PC-3 (cell line): ENCODE results near the gene ZBTB43. TPM values are rescaled to one million over a fixed set of nuclear protein-coding genes. Genes with fewer than 3 reads are reported as not detected.

Experiments used
- ATAC-seq: fragments of 200-7000 bp; cut with Tn5 transposase; 2 replicates; pipeline ENCODE4 v1.9.1; 2020; ENCODE audit warnings: mild to moderate bottlenecking, moderate library complexity
- BruUV-seq: library from RNA; stranded (reverse); fragments of 400-500 nt; replicated peaks from 2 replicates; lab custom pipeline; 2021; lab: Mats Ljungman, UMichigan
- CTCF ChIA-PET: fragments of 300-600 bp; sonication (Branson Sonifier 250); formaldehyde crosslinking; loops from one replicate; lab custom pipeline; 2022; ENCODE audit warnings: antibody characterized with exemption; lab: Charles Lee
- POLR2A ChIA-PET: fragments of 300-600 bp; sonication (Branson Sonifier 250); formaldehyde crosslinking; loops from one replicate; lab custom pipeline; 2022; ENCODE audit warnings: antibody characterized with exemption; ENCODE audit not compliant: unreplicated experiment; lab: Charles Lee
- DNase-seq: peaks from one replicate; pipeline ENCODE4 v3.0.0-alpha.2; 2015
- H2AFZ ChIP-seq: fragments of 300-600 bp; sonication (generic); 2 replicates; pipeline ENCODE4 v1.6.0; 2016; ENCODE audit warnings: antibody characterized with exemption, low read length
- H3F3A ChIP-seq: fragments of 300-600 bp; sonication (generic); one replicate; pipeline ENCODE4 v1.6.0; 2017; ENCODE audit warnings: antibody characterized with exemption, low read length, control low read depth, mild to moderate bottlenecking; ENCODE audit not compliant: unreplicated experiment
- H3K27ac ChIP-seq: fragments of 300-600 bp; sonication (generic); 2 replicates; pipeline ENCODE4 v1.5.1; 2016; ENCODE audit warnings: mild to moderate bottlenecking, low read length
- H3K27me3 ChIP-seq: fragments of 300-600 bp; sonication (generic); 2 replicates; pipeline ENCODE4 v1.6.1; 2016; ENCODE audit warnings: low read length, mixed read lengths
- H3K36me3 ChIP-seq: fragments of 300-600 bp; sonication (generic); 2 replicates; pipeline ENCODE4 v1.6.1; 2016; ENCODE audit warnings: low read depth, mixed run types, low read length, mixed read lengths
- H3K4me1 ChIP-seq: fragments of 300-600 bp; sonication (generic); 2 replicates; pipeline ENCODE4 v1.5.1; 2016; ENCODE audit warnings: low read length; ENCODE audit not compliant: insufficient read depth
- H3K4me2 ChIP-seq: fragments of 300-600 bp; sonication (generic); 2 replicates; pipeline ENCODE4 v1.6.0; 2016; ENCODE audit warnings: low read length
- H3K4me3 ChIP-seq: fragments of 300-600 bp; sonication (generic); 2 replicates; pipeline ENCODE4 v1.5.1; 2016; ENCODE audit warnings: mild to moderate bottlenecking, low read length, mixed read lengths
- H3K79me2 ChIP-seq: fragments of 300-600 bp; sonication (generic); 2 replicates; pipeline ENCODE4 v1.6.1; 2017; ENCODE audit warnings: low read length, mixed read lengths
- H3K9ac ChIP-seq: fragments of 300-600 bp; sonication (generic); 2 replicates; pipeline ENCODE4 v1.6.0; 2016; ENCODE audit warnings: mild to moderate bottlenecking, low read length
- H3K9me2 ChIP-seq: fragments of 300-600 bp; sonication (generic); replicated peaks from 2 replicates; pipeline ENCODE4 v1.6.1; 2016; ENCODE audit warnings: mixed run types, low read length, mixed read lengths
- H3K9me3 ChIP-seq: fragments of 300-600 bp; sonication (generic); 2 replicates; pipeline ENCODE4 v1.6.1; 2016; ENCODE audit warnings: low read length, mixed read lengths
- H4K20me1 ChIP-seq: fragments of 300-600 bp; sonication (generic); 2 replicates; pipeline ENCODE4 v1.6.1; 2016; ENCODE audit warnings: low read length, mixed read lengths
- EZH2 ChIP-seq: fragments of 300-600 bp; sonication (generic); IDR thresholded peaks from one replicate; pipeline ENCODE4 v1.6.1; 2017; ENCODE audit warnings: antibody characterized with exemption, mild to moderate bottlenecking, low read length; ENCODE audit not compliant: unreplicated experiment
- EZH2phosphoT487 ChIP-seq: fragments of 300-600 bp; sonication (generic); IDR thresholded peaks from 2 replicates; pipeline ENCODE4 v1.6.1; 2018; ENCODE audit warnings: mild to moderate bottlenecking, antibody characterized with exemption, low read length, borderline replicate concordance
- intact Hi-C: fragments of 100-400 bp; cut with micrococcal nuclease; formaldehyde crosslinking; loops from 2 replicates; pipeline ENCODE4 v1.9.0; 2023
- total RNA-seq: library from RNA; depleted of rRNA; stranded (reverse); fragments of >200 nt; gene quantifications from 2 replicates; pipeline ENCODE4 v1.2.3, GENCODE V29; 2014
- TF ChIP-seq, protein P1 (sequence below): fragments of 300-600 bp; sonication (generic); conservative IDR thresholded peaks from 2 replicates; pipeline ENCODE4 v1.5.1; 2017; ENCODE audit warnings: antibody characterized with exemption, low read depth, mild to moderate bottlenecking, low read length

ZBTB43 gene
- total RNA-seq, 1 experiment from 2014 or later: 5.9 TPM

DNA sequence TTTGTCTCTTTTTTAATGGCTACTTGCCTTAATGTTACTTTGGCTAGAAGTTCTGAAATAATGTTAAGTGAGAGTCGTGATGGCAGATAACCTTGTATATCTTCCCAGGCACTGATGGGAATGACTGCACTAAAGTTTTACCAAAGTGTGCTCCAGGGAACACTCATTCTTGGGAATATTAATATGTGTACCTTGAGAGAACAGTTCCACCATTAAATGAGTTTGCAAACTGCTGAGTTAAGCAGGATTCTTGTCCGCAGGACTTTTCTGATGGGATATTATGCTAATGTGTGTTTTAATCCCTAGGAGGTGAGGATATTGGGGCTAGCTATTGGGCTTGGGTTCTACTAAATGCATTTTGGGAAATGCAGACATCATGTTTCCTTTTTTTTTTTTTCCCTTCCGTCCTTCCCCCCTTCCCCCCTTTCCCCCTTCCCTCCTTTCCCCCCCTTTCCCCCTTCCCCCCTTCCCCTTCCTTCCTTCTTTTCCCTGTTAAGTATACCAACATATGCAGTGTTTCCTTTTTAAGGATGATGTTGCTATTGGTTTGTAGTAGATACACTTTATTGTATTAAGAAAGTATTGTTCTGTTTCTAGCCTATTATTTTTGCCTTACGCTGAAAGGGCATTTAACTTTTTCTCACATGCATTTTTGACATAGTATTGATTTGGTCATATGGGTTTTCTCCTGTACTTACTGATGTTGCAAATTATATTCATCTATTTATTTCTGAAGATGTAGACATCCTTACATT lies 71.1 kb downstream of the ZBTB43 start:
- Histone ChIP-seq H3K27ac (no peak overlapping the region), H3K9ac (no peak overlapping the region), H3K79me2 (peaks cover 9% of the 10 kb centered on the region; the same call in 1 of the 2 replicates), H3F3A (no peaks in the 10 kb centered on the region), H3K4me3 (no peak overlapping the region), H2AFZ (no peak overlapping the region), H3K9me2 (no peaks in the 10 kb centered on the region), H3K4me2 (no peak overlapping the region), H3K27me3 (no peaks in the 10 kb centered on the region), H3K36me3 (no peaks in the 10 kb centered on the region), H3K9me3 (no peaks in the 10 kb centered on the region), H3K4me1 (no peaks in the 10 kb centered on the region), H4K20me1 (no peaks in the 10 kb centered on the region)
- DNase-seq (no peak), ATAC-seq (no peak)
- TF ChIP-seq EZH2phosphoT487 (no peak), EZH2 (no peak)
- TF ChIP-seq, protein P1, sequence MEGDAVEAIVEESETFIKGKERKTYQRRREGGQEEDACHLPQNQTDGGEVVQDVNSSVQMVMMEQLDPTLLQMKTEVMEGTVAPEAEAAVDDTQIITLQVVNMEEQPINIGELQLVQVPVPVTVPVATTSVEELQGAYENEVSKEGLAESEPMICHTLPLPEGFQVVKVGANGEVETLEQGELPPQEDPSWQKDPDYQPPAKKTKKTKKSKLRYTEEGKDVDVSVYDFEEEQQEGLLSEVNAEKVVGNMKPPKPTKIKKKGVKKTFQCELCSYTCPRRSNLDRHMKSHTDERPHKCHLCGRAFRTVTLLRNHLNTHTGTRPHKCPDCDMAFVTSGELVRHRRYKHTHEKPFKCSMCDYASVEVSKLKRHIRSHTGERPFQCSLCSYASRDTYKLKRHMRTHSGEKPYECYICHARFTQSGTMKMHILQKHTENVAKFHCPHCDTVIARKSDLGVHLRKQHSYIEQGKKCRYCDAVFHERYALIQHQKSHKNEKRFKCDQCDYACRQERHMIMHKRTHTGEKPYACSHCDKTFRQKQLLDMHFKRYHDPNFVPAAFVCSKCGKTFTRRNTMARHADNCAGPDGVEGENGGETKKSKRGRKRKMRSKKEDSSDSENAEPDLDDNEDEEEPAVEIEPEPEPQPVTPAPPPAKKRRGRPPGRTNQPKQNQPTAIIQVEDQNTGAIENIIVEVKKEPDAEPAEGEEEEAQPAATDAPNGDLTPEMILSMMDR: no peak
- ChIA-PET CTCF (no interaction called here), POLR2A (no interaction called here)
- BruUV-seq: no TSS peak
- intact Hi-C loops: no loop called here

DNA sequence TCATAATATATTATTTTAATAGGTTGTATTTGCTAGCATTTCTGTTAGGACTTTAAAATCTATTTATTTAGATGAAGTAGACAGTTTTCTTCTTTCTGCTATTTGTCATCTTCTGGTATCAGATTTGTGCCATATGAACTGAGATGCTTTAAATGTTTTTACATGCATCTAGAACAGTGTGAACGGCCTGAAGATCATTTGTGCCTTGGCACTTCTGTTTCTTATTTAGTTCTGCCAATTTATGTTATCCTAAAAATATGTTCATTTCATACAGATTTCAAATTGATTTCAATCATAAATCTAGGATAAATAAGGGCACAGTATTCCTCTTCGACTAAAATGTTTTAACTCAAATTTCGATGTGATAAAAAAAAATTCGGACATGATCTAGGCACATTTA lies 71.7 kb downstream of the ZBTB43 start:
- TF ChIP-seq, protein P1: no peak
- no peak for TF ChIP-seq EZH2
- no peak for TF ChIP-seq EZH2phosphoT487
- Histone ChIP-seq H3K79me2 (peaks cover 9% of the 10 kb centered on the region; the same call in 1 of the 2 replicates), H3K27ac (no peak overlapping the region), H4K20me1 (no peaks in the 10 kb centered on the region), H3K9me3 (no peaks in the 10 kb centered on the region), H3K4me3 (no peak overlapping the region), H3K9me2 (no peaks in the 10 kb centered on the region), H3K4me1 (no peaks in the 10 kb centered on the region), H3K27me3 (no peaks in the 10 kb centered on the region), H3F3A (no peaks in the 10 kb centered on the region), H3K9ac (no peak overlapping the region), H3K4me2 (no peak overlapping the region), H2AFZ (no peak overlapping the region), H3K36me3 (no peaks in the 10 kb centered on the region)
- POLR2A ChIA-PET: no interaction called here
- intact Hi-C loops: no loop called here
- ATAC-seq (no peak), DNase-seq (no peak)
- no TSS peak for BruUV-seq
- CTCF ChIA-PET: no interaction called here

DNA sequence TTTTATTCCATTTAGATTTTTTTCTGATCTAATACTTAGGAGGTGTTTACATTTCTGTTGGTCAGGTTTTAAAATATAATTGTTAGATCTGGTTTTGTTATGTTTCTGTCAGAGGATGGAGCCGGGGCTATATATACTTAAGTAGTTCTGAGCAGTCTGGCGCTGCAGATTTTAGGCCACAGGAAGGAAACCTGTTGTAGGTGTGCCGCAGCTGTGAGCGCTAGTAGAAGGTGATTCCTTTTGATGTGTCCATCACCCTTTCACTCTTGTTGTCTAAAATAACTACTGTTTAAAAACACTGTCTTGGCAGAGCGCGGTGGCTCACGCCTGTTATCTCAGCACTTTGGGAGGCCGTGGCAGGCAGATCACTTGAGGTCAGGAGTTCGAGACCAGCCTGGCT lies 72.6 kb downstream of the ZBTB43 start:
- no peaks in the 10 kb centered on the region for H3K9me2 ChIP-seq
- H3K4me2 ChIP-seq: no peak overlapping the region
- intact Hi-C loops: no loop called here
- no peak overlapping the region for H2AFZ ChIP-seq
- ChIA-PET POLR2A (no interaction called here), CTCF (no interaction called here)
- no peaks in the 10 kb centered on the region for H3K4me1 ChIP-seq
- H3K27ac ChIP-seq: no peak overlapping the region
- H3K9ac ChIP-seq: no peak overlapping the region
- H3K9me3 ChIP-seq: no peaks in the 10 kb centered on the region
- H3K27me3 ChIP-seq: no peaks in the 10 kb centered on the region
- no TSS peak for BruUV-seq
- H3K4me3 ChIP-seq: no peak overlapping the region
- no peak for DNase-seq
- peaks cover 9% of the 10 kb centered on the region; the same call in 1 of the 2 replicates for H3K79me2 ChIP-seq
- TF ChIP-seq, protein P1: no peak
- TF ChIP-seq EZH2 (no peak), EZH2phosphoT487 (no peak)
- no peaks in the 10 kb centered on the region for H4K20me1 ChIP-seq
- H3F3A ChIP-seq: no peaks in the 10 kb centered on the region
- ATAC-seq: no peak
- H3K36me3 ChIP-seq: no peaks in the 10 kb centered on the region
